Mesenchymal stem cell (in vitro differentiated cells and primary cell): ENCODE results near the gene LIPI.
A peak's percentile ranks its signal among the peaks of the same experiment; 100 is the strongest.

Experiments used
- DNase-seq: peaks from one replicate; pipeline ENCODE4 v3.0.0-alpha.2; 2013
- H2AFZ ChIP-seq: one replicate; pipeline ENCODE4 v1.6.1; 2013; ENCODE audit warnings: low read depth, mild to moderate bottlenecking, control low read depth, inconsistent platforms, low read length, moderate library complexity
- H2AK5ac ChIP-seq: 2 replicates; pipeline ENCODE4 v1.6.1; 2013; ENCODE audit warnings: low read length, moderate library complexity, mild to moderate bottlenecking, inconsistent platforms; ENCODE audit not compliant: severe bottlenecking
- H2BK120ac ChIP-seq: one replicate; pipeline ENCODE4 v1.6.1; 2013; ENCODE audit warnings: low read depth, mild to moderate bottlenecking, inconsistent platforms, low read length, moderate library complexity
- H2BK12ac ChIP-seq, 2 experiments: one replicate each; pipeline ENCODE4 v1.6.1; 2013; ENCODE audit warnings: inconsistent platforms in 2 of 2, low read length in 2 of 2, mild to moderate bottlenecking in 2 of 2, moderate library complexity in 2 of 2, control low read depth in 1 of 2
- H2BK15ac ChIP-seq: one replicate; pipeline ENCODE4 v1.6.1; 2013; ENCODE audit warnings: mild to moderate bottlenecking, low read depth, inconsistent platforms; ENCODE audit not compliant: poor library complexity, severe bottlenecking
- H2BK5ac ChIP-seq: 2 replicates; pipeline ENCODE4 v1.6.1; 2013; ENCODE audit warnings: low read depth, mild to moderate bottlenecking, low read length, control low read depth, inconsistent platforms; ENCODE audit not compliant: poor library complexity, severe bottlenecking
- H3K14ac ChIP-seq, 2 experiments: one replicate each; pipeline ENCODE4 v1.6.1; 2013; ENCODE audit warnings: inconsistent platforms in 2 of 2, low read length in 2 of 2, control low read depth in 1 of 2, mild to moderate bottlenecking in 1 of 2, moderate library complexity in 1 of 2
- H3K18ac ChIP-seq, 2 experiments: one replicate each; pipeline ENCODE4 v1.6.1; 2013; ENCODE audit warnings: inconsistent platforms in 2 of 2, low read length in 2 of 2, control low read depth in 1 of 2, low read depth in 1 of 2, mild to moderate bottlenecking in 1 of 2
- H3K23ac ChIP-seq, 2 experiments: one replicate each; pipeline ENCODE4 v1.6.1; 2013; ENCODE audit warnings: inconsistent platforms in 2 of 2, low read length in 2 of 2, mild to moderate bottlenecking in 2 of 2, moderate library complexity in 2 of 2, control low read depth in 1 of 2
- H3K27ac ChIP-seq: 2 replicates; pipeline ENCODE4 v1.5.1; 2013; ENCODE audit warnings: mild to moderate bottlenecking, moderate library complexity, low read length, control low read depth, inconsistent platforms; ENCODE audit not compliant: poor library complexity, severe bottlenecking
- H3K27me3 ChIP-seq, 2 experiments: 2 replicates each; pipeline versions ENCODE4 v1.6.1 to v1.7.0; 2013; ENCODE audit warnings: low read length in 2 of 2, mild to moderate bottlenecking in 2 of 2, moderate library complexity in 2 of 2, control low read depth in 1 of 2, inconsistent platforms in 1 of 2; ENCODE audit not compliant: control insufficient read depth in 1 of 2, insufficient read depth in 1 of 2
- H3K36me3 ChIP-seq, 2 experiments: 2 replicates each; pipeline versions ENCODE4 v1.6.1 to v1.7.0; 2013; ENCODE audit warnings: low read length in 2 of 2, control low read depth in 1 of 2, inconsistent platforms in 1 of 2, low read depth in 1 of 2, mild to moderate bottlenecking in 1 of 2; ENCODE audit not compliant: insufficient read depth in 2 of 2, control insufficient read depth in 1 of 2
- H3K4ac ChIP-seq, 2 experiments: one replicate each; pipeline ENCODE4 v1.6.1; 2013; ENCODE audit warnings: inconsistent platforms in 2 of 2, low read length in 2 of 2, mild to moderate bottlenecking in 2 of 2, moderate library complexity in 2 of 2, control low read depth in 1 of 2, low read depth in 1 of 2
- H3K4me1 ChIP-seq: 2 replicates; pipeline ENCODE4 v1.6.1; 2013; ENCODE audit warnings: low read depth, low read length, control low read depth; ENCODE audit not compliant: control insufficient read depth, insufficient read depth
- H3K4me2 ChIP-seq: 2 replicates; pipeline ENCODE4 v1.6.1; 2013; ENCODE audit warnings: low read length, mild to moderate bottlenecking, inconsistent platforms; ENCODE audit not compliant: poor library complexity, severe bottlenecking
- H3K4me3 ChIP-seq, 2 experiments: 2 replicates each; pipeline versions ENCODE4 v1.5.1 to v1.7.0; 2013; ENCODE audit warnings: low read length in 2 of 2, mild to moderate bottlenecking in 2 of 2, control low read depth in 1 of 2, low read depth in 1 of 2; ENCODE audit not compliant: insufficient read depth in 1 of 2
- H3K79me1 ChIP-seq: replicated peaks from 2 replicates; pipeline ENCODE4 v1.6.1; 2013; ENCODE audit warnings: mild to moderate bottlenecking, control low read depth, low read length, inconsistent platforms; ENCODE audit not compliant: poor library complexity, severe bottlenecking
- H3K9ac ChIP-seq: 2 replicates; pipeline ENCODE4 v1.7.0; 2013; ENCODE audit warnings: mild to moderate bottlenecking, low read length, moderate library complexity
- H3K9me3 ChIP-seq: 2 replicates; pipeline ENCODE4 v1.7.0; 2013; ENCODE audit warnings: mild to moderate bottlenecking, low read length; ENCODE audit not compliant: control insufficient read depth
- H4K8ac ChIP-seq: one replicate; pipeline ENCODE4 v1.6.1; 2013; ENCODE audit warnings: inconsistent platforms, mild to moderate bottlenecking, low read length, moderate library complexity
- H4K91ac ChIP-seq: one replicate; pipeline ENCODE4 v1.6.1; 2013; ENCODE audit warnings: mild to moderate bottlenecking, low read length, inconsistent platforms
- WGBS: methylation state at CpG from one replicate; pipeline ENCODE4 v1.1.7; 2013; ENCODE audit warnings: mixed read lengths; 5-methylcytosine and 5-hydroxymethylcytosine counted together

Gene LIPI

DNA sequence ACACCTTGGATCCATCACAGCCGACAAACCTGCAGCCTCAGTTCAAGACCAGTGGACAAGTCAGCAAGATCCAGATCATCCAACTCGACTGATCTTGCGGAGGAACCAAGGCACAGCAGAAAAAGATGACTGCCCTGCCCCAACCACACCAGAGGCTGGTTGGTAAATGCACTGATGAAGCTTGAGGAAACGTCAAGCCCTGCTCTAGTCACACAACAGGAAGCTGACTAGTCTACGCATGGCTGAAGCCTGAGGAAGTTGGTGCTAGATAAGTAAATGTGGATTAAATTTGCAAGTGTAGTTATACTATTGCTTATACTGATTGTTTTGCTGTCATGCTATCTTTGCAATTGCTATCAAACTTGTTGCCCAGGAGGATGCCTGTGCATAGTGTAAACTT is 89.0 kb downstream of the LIPI start:
- no peak overlapping the region for H3K23ac ChIP-seq
- H3K9ac ChIP-seq = no peak overlapping the region
- no peak overlapping the region for H2BK5ac ChIP-seq
- H3K4me3 ChIP-seq = no peak overlapping the region
- no peak overlapping the region for H3K18ac ChIP-seq
- H3K27me3 ChIP-seq = no peaks in the 10 kb centered on the region
- H3K14ac ChIP-seq = no peak overlapping the region
- no peak overlapping the region for H2BK120ac ChIP-seq
- peaks cover 14% of the 10 kb centered on the region for H3K9me3 ChIP-seq
- H4K91ac ChIP-seq = no peak overlapping the region
- H2BK15ac ChIP-seq = no peak overlapping the region
- H4K8ac ChIP-seq = no peak overlapping the region
- 96% methylated on average over 5 of the region's 5 CpGs for WGBS
- no peaks in the 10 kb centered on the region for H3K4me1 ChIP-seq
- H3K4ac ChIP-seq = no peak overlapping the region
- H3K4me2 ChIP-seq = no peak overlapping the region
- DNase-seq = no peak
- no peaks in the 10 kb centered on the region for H3K79me1 ChIP-seq
- no peak overlapping the region for H2AK5ac ChIP-seq
- H3K27ac ChIP-seq = no peak overlapping the region
- H2BK12ac ChIP-seq = no peak overlapping the region
- H3K36me3 ChIP-seq = no peaks in the 10 kb centered on the region
- H2AFZ ChIP-seq = no peak overlapping the region

DNA sequence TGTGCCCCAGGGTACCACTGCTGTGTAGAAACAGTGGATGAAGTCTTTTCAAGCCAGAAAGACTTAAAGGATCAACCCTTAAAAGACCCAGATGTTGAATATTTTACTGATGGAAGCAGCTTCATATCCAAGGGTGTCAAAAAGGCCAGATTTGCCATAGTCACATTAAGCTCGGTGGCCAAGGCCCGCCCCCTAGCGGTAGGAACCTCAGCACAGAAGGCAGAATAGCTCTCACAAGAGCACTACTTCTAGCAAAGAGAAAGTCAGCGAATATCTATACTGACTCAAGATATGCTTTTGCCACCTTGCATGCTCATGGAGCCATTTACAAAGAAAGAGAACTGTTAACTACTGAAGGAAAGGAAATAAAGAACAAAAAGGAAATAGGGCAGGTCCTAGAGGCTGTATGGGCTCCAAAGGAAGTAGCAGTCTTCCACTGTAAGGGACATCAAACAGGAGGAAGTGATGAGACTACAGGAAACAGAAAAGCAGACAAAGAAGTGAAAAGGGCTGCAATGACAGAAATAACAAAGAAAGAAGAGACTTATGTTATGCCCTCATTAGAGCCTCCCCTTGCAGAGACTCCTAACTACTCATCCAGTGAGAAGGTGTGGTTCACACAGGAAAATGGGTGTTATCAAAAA is 90.5 kb downstream of the LIPI start:
- Histone ChIP-seq H3K4me2 (no peak overlapping the region), H3K4ac (no peak overlapping the region), H2BK120ac (no peak overlapping the region), H3K23ac (no peak overlapping the region), H2AFZ (no peak overlapping the region), H3K27ac (no peak overlapping the region), H3K4me3 (no peak overlapping the region), H2BK5ac (no peak overlapping the region), H2AK5ac (no peak overlapping the region), H3K79me1 (no peaks in the 10 kb centered on the region), H4K8ac (no peak overlapping the region), H3K4me1 (no peaks in the 10 kb centered on the region), H4K91ac (no peak overlapping the region), H3K14ac (no peak overlapping the region), H3K9ac (no peak overlapping the region), H2BK15ac (no peak overlapping the region), H3K9me3 (peaks cover 14% of the 10 kb centered on the region), H3K36me3 (no peaks in the 10 kb centered on the region), H3K18ac (no peak overlapping the region), H2BK12ac (no peak overlapping the region), H3K27me3 (no peaks in the 10 kb centered on the region)
- DNase-seq = peak; percentile 10
- 3% methylated on average over 3 of the region's 4 CpGs for WGBS

DNA sequence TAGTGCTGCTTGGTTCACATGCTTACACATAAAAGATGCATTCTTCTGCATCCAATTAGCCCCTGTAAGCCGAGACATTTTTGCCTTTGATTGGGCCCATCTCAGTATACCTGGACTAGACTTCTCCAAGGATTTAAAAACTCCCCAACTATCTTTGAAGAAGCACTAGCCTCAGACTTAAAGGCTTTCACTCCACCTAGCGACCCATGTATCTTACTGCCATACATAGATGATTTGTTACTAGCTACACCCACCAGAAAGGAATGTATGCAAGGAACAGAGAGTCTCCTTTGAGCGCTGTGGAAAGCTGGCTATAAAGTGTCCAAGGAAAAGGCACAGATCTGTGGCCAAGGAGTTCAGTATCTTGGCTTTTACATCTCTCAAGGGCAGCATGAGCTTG is 91.7 kb downstream of the LIPI start:
- no peak for DNase-seq
- no peak overlapping the region for H4K8ac ChIP-seq
- no peak overlapping the region for H2BK15ac ChIP-seq
- H2BK120ac ChIP-seq = no peak overlapping the region
- no peak overlapping the region for H2BK5ac ChIP-seq
- 91% methylated on average over 2 of the region's 3 CpGs for WGBS
- no peaks in the 10 kb centered on the region for H3K4me1 ChIP-seq
- no peak overlapping the region for H2AK5ac ChIP-seq
- H3K4me3 ChIP-seq = no peak overlapping the region
- H3K9me3 ChIP-seq = peaks cover 9% of the 10 kb centered on the region
- H3K27me3 ChIP-seq = no peaks in the 10 kb centered on the region
- H4K91ac ChIP-seq = no peak overlapping the region
- H3K27ac ChIP-seq = no peak overlapping the region
- no peak overlapping the region for H3K4me2 ChIP-seq
- no peak overlapping the region for H3K9ac ChIP-seq
- H3K23ac ChIP-seq = no peak overlapping the region
- H3K18ac ChIP-seq = no peak overlapping the region
- H3K14ac ChIP-seq = no peak overlapping the region
- no peaks in the 10 kb centered on the region for H3K79me1 ChIP-seq
- H3K4ac ChIP-seq = no peak overlapping the region
- no peak overlapping the region for H2BK12ac ChIP-seq
- H2AFZ ChIP-seq = no peak overlapping the region
- no peaks in the 10 kb centered on the region for H3K36me3 ChIP-seq

DNA sequence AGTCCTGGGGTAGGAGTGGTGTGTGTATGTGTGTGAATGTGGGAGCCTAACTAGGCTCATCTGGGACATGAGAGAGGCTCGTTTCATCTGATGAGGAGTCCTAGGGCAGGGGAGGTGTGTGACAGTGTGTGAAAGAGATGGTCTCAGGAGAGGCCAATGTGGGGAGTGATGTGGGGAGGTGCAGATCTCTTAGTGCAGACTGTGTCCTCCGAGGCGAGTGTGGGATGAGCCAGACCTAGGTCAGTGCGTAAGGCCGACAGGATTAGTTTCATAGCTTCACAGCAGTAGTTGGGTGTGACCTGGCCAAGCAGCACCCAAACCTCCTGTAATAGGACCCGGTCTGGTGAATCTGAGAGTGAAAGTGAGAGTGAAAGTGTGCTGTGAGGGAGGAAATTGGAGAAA is 94.7 kb downstream of the LIPI start:
- WGBS = 94% methylated on average over 6 of the region's 6 CpGs
- Histone ChIP-seq H3K79me1 (no peaks in the 10 kb centered on the region), H2BK15ac (no peak overlapping the region), H3K4ac (no peak overlapping the region), H2AFZ (no peak overlapping the region), H3K9ac (no peak overlapping the region), H3K27ac (no peak overlapping the region), H3K4me1 (no peaks in the 10 kb centered on the region), H3K4me3 (no peak overlapping the region), H3K27me3 (no peaks in the 10 kb centered on the region), H3K23ac (no peak overlapping the region), H4K8ac (no peak overlapping the region), H3K36me3 (no peaks in the 10 kb centered on the region), H3K14ac (no peak overlapping the region), H3K18ac (no peak overlapping the region), H2BK120ac (no peak overlapping the region), H2BK12ac (no peak overlapping the region), H3K9me3 (no peaks in the 10 kb centered on the region), H2BK5ac (no peak overlapping the region), H3K4me2 (no peak overlapping the region), H4K91ac (no peak overlapping the region), H2AK5ac (no peak overlapping the region)
- DNase-seq = no peak
